H9 (cell line): Measurements from ENCODE around the gene ADAD2. TPM values are rescaled to one million over a fixed set of nuclear protein-coding genes. Genes with fewer than 3 reads are reported as not detected.

Source experiments
- DNase-seq: peaks from one replicate; pipeline ENCODE4 v3.0.0-alpha.2; 2017
- H2AFZ ChIP-seq: one replicate; pipeline ENCODE4 v1.6.1; 2013; ENCODE audit warnings: mild to moderate bottlenecking, low read length, control low read depth, moderate library complexity
- H2AK5ac ChIP-seq: 2 replicates; pipeline ENCODE4 v1.6.1; 2013; ENCODE audit warnings: low read length, control low read depth, mixed read lengths; ENCODE audit not compliant: insufficient read length
- H2BK120ac ChIP-seq: one replicate; pipeline ENCODE4 v1.6.1; 2013; ENCODE audit warnings: low read depth, mild to moderate bottlenecking, low read length, control low read depth, inconsistent platforms; ENCODE audit not compliant: poor library complexity, severe bottlenecking
- H2BK12ac ChIP-seq: 2 replicates; pipeline ENCODE4 v1.6.1; 2013; ENCODE audit warnings: low read length, control low read depth, mixed read lengths, low read depth; ENCODE audit not compliant: insufficient read length
- H2BK15ac ChIP-seq: 2 replicates; pipeline ENCODE4 v1.6.1; 2013; ENCODE audit warnings: low read depth, low read length, control low read depth
- H2BK20ac ChIP-seq: one replicate; pipeline ENCODE4 v1.6.1; 2013; ENCODE audit warnings: low read depth, mild to moderate bottlenecking, low read length, control low read depth, inconsistent platforms; ENCODE audit not compliant: poor library complexity, severe bottlenecking
- H2BK5ac ChIP-seq: 2 replicates; pipeline ENCODE4 v1.6.1; 2013; ENCODE audit warnings: low read length, control low read depth, mixed read lengths; ENCODE audit not compliant: insufficient read length
- H3K14ac ChIP-seq: 2 replicates; pipeline ENCODE4 v1.6.1; 2013; ENCODE audit warnings: low read length, control low read depth; ENCODE audit not compliant: insufficient read depth
- H3K18ac ChIP-seq: 2 replicates; pipeline ENCODE4 v1.6.1; 2013; ENCODE audit warnings: low read depth, mild to moderate bottlenecking, mixed read lengths, low read length, control low read depth; ENCODE audit not compliant: insufficient read length
- H3K23ac ChIP-seq: 2 replicates; pipeline ENCODE4 v1.6.1; 2013; ENCODE audit warnings: low read length, control low read depth, mixed read lengths, low read depth; ENCODE audit not compliant: insufficient read length
- H3K23me2 ChIP-seq: 2 replicates; pipeline ENCODE4 v1.6.1; 2013; ENCODE audit warnings: low read depth, mild to moderate bottlenecking, mixed read lengths, low read length, control low read depth; ENCODE audit not compliant: insufficient read length, poor library complexity, severe bottlenecking
- H3K27ac ChIP-seq: 2 replicates; pipeline ENCODE4 v1.5.1; 2013; ENCODE audit warnings: low read length, control low read depth, mixed read lengths, low read depth; ENCODE audit not compliant: insufficient read length
- H3K27me3 ChIP-seq: 2 replicates; pipeline ENCODE4 v1.6.1; 2013; ENCODE audit warnings: low read length, control low read depth, inconsistent platforms; ENCODE audit not compliant: insufficient read depth
- H3K4ac ChIP-seq: 2 replicates; pipeline ENCODE4 v1.6.1; 2013; ENCODE audit warnings: low read depth, mild to moderate bottlenecking, control low read depth, inconsistent platforms, low read length, moderate library complexity
- H3K4me1 ChIP-seq: 2 replicates; pipeline ENCODE4 v1.6.1; 2013; ENCODE audit warnings: low read length, control low read depth, inconsistent platforms; ENCODE audit not compliant: insufficient read depth
- H3K4me2 ChIP-seq: 2 replicates; pipeline ENCODE4 v1.6.1; 2013; ENCODE audit warnings: low read length, control low read depth, mixed read lengths; ENCODE audit not compliant: insufficient read length, insufficient read depth
- H3K56ac ChIP-seq: 2 replicates; pipeline ENCODE4 v1.6.1; 2013; ENCODE audit warnings: low read depth, mild to moderate bottlenecking, mixed read lengths, low read length, control low read depth; ENCODE audit not compliant: insufficient read length
- H3K79me1 ChIP-seq: 2 replicates; pipeline ENCODE4 v1.6.1; 2013; ENCODE audit warnings: low read depth, mild to moderate bottlenecking, moderate library complexity, low read length, control low read depth, inconsistent platforms; ENCODE audit not compliant: insufficient read depth, poor library complexity, severe bottlenecking
- H3K79me2 ChIP-seq: 2 replicates; pipeline ENCODE4 v1.6.1; 2013; ENCODE audit warnings: low read length, control low read depth, inconsistent platforms; ENCODE audit not compliant: insufficient read depth
- H3K9ac ChIP-seq: 2 replicates; pipeline ENCODE4 v1.6.1; 2013; ENCODE audit warnings: low read length, control low read depth, mixed read lengths; ENCODE audit not compliant: insufficient read length; ENCODE audit errors: extremely low read depth
- H3K9me3 ChIP-seq: one replicate; pipeline ENCODE4 v1.6.1; 2013; ENCODE audit warnings: low read depth, low read length, inconsistent platforms; ENCODE audit not compliant: control insufficient read depth
- H3T11ph ChIP-seq: one replicate; pipeline ENCODE4 v1.6.1; 2013; ENCODE audit warnings: mild to moderate bottlenecking, low read length, control low read depth, inconsistent platforms
- H4K20me1 ChIP-seq: one replicate; pipeline ENCODE4 v1.6.1; 2013; ENCODE audit not compliant: control insufficient read depth, insufficient read length, insufficient read depth
- H4K5ac ChIP-seq: 2 replicates; pipeline ENCODE4 v1.6.1; 2013; ENCODE audit warnings: low read depth, mild to moderate bottlenecking, mixed read lengths, low read length, control low read depth; ENCODE audit not compliant: insufficient read length
- H4K8ac ChIP-seq: replicated peaks from 2 replicates; pipeline ENCODE4 v1.6.1; 2013; ENCODE audit warnings: low read length, control low read depth, mixed read lengths, low read depth; ENCODE audit not compliant: insufficient read length
- H4K91ac ChIP-seq: 2 replicates; pipeline ENCODE4 v1.6.1; 2013; ENCODE audit warnings: low read depth, mild to moderate bottlenecking, moderate library complexity, mixed read lengths, low read length, control low read depth; ENCODE audit not compliant: insufficient read length
- H3K27ac Mint-ChIP-seq, 3 experiments: 2 replicates in 2 of 3; 3 replicates in 1 of 3; pipeline ENCODE4 v1.8.0; 2020 to 2021; ENCODE audit warnings: mixed read lengths in 3 of 3, mild to moderate bottlenecking in 1 of 3, moderate library complexity in 1 of 3
- H3K27me3 Mint-ChIP-seq: 2 replicates; pipeline ENCODE4 v1.8.0; 2021; ENCODE audit warnings: low read depth, mild to moderate bottlenecking, moderate library complexity, mixed read lengths
- H3K36me3 Mint-ChIP-seq, 3 experiments: 2 replicates in 2 of 3; 3 replicates in 1 of 3; pipeline ENCODE4 v1.8.0; 2020 to 2021; ENCODE audit warnings: low read depth in 3 of 3, mixed read lengths in 3 of 3; ENCODE audit not compliant: insufficient read depth in 1 of 3
- H3K4me1 Mint-ChIP-seq, 2 experiments: 2 replicates each; pipeline ENCODE4 v1.8.0; 2020; ENCODE audit warnings: mixed read lengths in 2 of 2
- H3K4me3 Mint-ChIP-seq, 2 experiments: 2 replicates in 1 of 2; 3 replicates in 1 of 2; pipeline ENCODE4 v1.8.0; 2020 to 2021; ENCODE audit warnings: mild to moderate bottlenecking in 2 of 2, mixed read lengths in 2 of 2, moderate library complexity in 1 of 2
- H3K9me3 Mint-ChIP-seq, 2 experiments: 2 replicates in 1 of 2; 3 replicates in 1 of 2; pipeline ENCODE4 v1.8.0; 2020; ENCODE audit warnings: mild to moderate bottlenecking in 2 of 2, mixed read lengths in 2 of 2, moderate library complexity in 1 of 2
- WGBS: extraction: QIAGEN DNeasy Blood & Tissue Kit; methylation state at CpG from one replicate; pipeline ENCODE4 v1.1.7; 2013; ENCODE audit warnings: missing lambda C conversion rate, low lambda C conversion rate, mixed read lengths; ENCODE audit not compliant: insufficient read length; ENCODE audit errors: extremely low coverage; 5-methylcytosine and 5-hydroxymethylcytosine counted together
- total RNA-seq: library from RNA; stranded (reverse); gene quantifications from 2 replicates; pipeline ENCODE4 v1.2.1, GENCODE V29; 2021
- TF ChIP-seq, protein P1 (sequence below): fragments of 200-600 bp; sonication (generic); conservative IDR thresholded peaks from 3 replicates; pipeline ENCODE4 v1.8.0; 2021; ENCODE audit warnings: antibody characterized with exemption, mild to moderate bottlenecking

ADAD2 gene
- total RNA-seq, 1 experiment from 2014 or later, result 1.0 TPM

DNA sequence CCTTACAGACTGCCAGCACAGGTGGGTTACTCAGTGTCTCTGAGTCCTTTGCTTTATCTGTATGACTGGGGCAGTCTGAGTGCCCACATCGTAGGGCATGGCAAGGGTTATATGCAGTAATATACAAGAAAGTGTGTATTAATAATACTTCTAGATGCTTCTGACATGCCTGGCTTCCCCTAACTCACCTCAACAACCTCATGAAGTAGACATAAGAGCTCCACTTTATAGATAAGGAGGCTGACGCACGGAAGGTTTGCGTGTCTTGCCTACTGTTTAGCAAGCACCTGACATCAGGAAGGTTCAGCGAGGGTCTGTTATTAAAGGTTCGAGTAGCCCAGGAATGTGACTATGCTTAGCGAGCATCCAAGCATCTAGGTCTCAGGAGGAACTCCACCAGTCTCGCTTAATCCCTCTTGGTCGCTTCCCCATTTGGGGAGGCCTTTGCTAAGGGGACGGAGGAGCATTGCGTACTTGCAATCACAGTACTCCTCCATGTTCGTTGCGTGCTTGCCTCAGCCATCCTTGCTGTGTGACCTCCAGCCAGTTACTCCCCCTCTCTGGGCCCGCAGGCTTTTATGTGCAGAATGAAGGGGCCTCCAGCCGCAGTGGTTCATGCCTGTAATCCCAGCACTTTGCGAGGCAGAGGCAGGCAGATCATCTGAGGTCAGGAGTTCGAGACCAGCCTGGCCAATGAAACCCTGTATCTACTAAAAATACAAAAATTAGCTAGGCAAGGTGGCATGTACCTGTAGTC, 47.2 kb downstream of the ADAD2 start:
- Histone ChIP-seq H3K27ac (no peak overlapping the region), H2AK5ac (no peak overlapping the region), H3K4ac (no peak overlapping the region), H2BK5ac (no peak overlapping the region), H4K8ac (no peak overlapping the region), H2BK15ac (no peak overlapping the region), H3T11ph (no peak overlapping the region), H2BK20ac (no peak overlapping the region), H2AFZ (no peak overlapping the region), H3K23me2 (no peaks in the 10 kb centered on the region), H3K9ac (no peak overlapping the region), H3K9me3 (no peaks in the 10 kb centered on the region), H4K91ac (no peak overlapping the region), H2BK120ac (no peak overlapping the region), H3K56ac (no peak overlapping the region), H3K27me3 (no peaks in the 10 kb centered on the region), H4K20me1 (no peaks in the 10 kb centered on the region), H3K18ac (no peak overlapping the region), H3K23ac (no peak overlapping the region), H3K4me1 (no peaks in the 10 kb centered on the region), H3K14ac (no peak overlapping the region), H4K5ac (no peak overlapping the region), H3K79me2 (no peaks in the 10 kb centered on the region), H2BK12ac (no peak overlapping the region), H3K79me1 (no peaks in the 10 kb centered on the region), H3K4me2 (no peak overlapping the region)
- no CpG with 5 or more reads among the region's 17 CpGs for WGBS
- no peak overlapping the region for H3K4me3 Mint-ChIP-seq
- no peak overlapping the region for H3K27ac Mint-ChIP-seq
- H3K9me3 Mint-ChIP-seq, result no peaks in the 10 kb centered on the region
- H3K36me3 Mint-ChIP-seq, result no peaks in the 10 kb centered on the region
- peaks cover 11% of the 10 kb centered on the region for H3K27me3 Mint-ChIP-seq
- DNase-seq, result no peak
- TF ChIP-seq, protein P1, sequence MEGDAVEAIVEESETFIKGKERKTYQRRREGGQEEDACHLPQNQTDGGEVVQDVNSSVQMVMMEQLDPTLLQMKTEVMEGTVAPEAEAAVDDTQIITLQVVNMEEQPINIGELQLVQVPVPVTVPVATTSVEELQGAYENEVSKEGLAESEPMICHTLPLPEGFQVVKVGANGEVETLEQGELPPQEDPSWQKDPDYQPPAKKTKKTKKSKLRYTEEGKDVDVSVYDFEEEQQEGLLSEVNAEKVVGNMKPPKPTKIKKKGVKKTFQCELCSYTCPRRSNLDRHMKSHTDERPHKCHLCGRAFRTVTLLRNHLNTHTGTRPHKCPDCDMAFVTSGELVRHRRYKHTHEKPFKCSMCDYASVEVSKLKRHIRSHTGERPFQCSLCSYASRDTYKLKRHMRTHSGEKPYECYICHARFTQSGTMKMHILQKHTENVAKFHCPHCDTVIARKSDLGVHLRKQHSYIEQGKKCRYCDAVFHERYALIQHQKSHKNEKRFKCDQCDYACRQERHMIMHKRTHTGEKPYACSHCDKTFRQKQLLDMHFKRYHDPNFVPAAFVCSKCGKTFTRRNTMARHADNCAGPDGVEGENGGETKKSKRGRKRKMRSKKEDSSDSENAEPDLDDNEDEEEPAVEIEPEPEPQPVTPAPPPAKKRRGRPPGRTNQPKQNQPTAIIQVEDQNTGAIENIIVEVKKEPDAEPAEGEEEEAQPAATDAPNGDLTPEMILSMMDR, result no peak
- H3K4me1 Mint-ChIP-seq, result peaks cover 2 to 11% of the 10 kb centered on the region in 2 experiments; a peak in 2 of 4 replicates
